Stimulated activated CD4-positive, alpha-beta T cell treated with anti-CD3 and anti-CD28 coated beads, Interleukin-1b, Interleukin-23, amount 100 ng/mL, for 24 hours (primary cell): ENCODE results near the gene CDH2.

Experiments
- DNase-seq, 4 experiments: peaks; one replicate each; pipeline ENCODE4 v3.0.0-alpha.2; 2020; ENCODE audit warnings: low read depth in 4 of 4, low spot score in 1 of 4

Gene CDH2

DNA sequence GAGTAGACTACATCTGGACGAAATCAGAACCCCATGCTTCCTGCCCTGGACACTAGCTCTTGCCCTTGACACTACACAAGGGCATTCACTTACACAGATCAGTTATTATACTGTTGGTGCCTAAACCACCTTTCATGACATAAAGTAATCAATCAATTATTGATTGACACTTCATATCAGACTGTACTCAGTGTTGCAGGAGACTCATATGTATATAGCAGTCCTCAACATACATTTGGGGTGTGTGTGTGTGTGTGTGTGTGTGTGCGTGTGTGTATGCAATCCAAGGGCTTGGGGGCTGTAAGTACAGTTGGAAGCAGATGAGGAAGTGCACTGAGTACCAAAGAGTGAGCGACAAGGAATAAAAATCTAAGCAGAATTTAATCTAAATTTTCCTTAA, 5.1 kb downstream of the CDH2 start:
- no peak for DNase-seq

- DNase-seq = no peak
Observed at GRCh38 chr18:28168725-28169124, 8.2 kb downstream of the CDH2 start.

DNA sequence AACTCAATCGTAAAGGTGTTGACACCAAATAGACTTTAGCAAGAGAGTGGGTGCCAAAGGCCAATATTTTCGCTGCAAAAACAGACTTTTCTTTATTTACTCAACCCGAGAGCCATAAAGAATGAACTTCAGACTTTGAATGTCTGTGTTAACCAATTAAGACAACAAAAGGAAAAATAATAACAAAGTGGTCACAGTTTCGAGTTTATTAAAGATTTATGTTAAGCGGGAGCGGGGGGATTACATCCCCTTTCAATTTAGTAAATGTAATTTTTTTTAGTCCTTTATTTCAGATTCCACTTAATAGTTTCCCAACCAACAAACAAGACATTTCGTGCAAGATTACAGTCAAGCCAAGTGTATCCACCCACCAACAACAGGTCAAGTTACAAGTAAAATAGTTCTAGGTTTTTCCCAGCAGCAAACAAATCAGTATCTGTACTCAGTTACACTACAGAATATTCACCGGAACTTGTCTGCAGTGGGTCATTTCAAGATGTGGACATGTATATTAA, 9.0 kb downstream of the CDH2 start:
- DNase-seq = no peak

- DNase-seq = no peak
Observed at GRCh38 chr18:28164771-28165483, 12.0 kb downstream of the CDH2 start.

GRCh38 chr18:28163201-28163775, 13.6 kb downstream of the CDH2 start:
- DNase-seq = no peak

DNA sequence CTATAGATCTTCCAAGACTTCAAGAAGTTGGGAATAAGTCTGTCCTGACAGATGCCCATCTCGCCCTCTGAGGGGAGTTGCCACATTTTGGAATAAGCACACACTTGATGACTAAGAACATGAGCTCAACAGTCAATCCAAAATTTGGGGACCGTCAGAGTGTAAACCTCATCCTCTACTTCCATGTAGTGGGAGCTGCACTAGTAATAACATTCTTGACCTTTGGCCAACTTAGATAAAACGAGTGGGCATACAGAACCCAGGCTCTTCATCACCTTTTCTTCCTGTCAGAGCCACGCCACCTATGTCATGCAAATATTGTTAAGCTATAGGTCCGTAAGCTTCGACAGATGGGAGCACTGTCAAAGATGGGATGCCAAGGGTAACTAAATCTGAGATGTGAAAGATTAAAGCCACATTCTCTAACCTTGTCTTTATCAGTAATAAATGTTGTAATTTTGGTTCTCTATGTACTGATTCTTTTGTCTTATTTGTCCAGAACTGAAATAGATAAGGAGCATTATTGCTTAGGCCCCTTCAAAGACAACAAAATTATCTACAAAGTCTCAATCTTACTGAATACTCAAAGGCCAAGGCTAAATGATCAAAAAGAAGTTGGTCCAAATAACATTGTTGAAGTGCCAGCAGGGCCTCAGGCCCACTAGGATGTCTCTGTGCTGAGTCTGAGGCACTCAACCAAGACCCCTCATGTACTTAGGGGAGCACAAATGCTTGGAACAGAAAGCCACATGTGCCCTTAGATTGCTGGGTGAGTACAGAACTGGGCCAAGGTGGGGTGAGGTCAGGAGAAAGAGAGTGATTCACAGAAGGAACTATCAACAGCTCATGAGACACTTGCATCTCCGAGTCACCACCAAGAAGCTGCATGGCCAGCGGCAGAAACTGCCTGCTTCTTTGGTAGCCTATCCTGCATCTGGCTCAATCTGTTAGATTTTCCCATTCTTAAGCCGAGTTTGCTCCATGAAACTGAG, 15.0 kb downstream of the CDH2 start:
- no peak for DNase-seq

GRCh38 chr18:28159055-28159454, 17.9 kb downstream of the CDH2 start:
- DNase-seq = no peak

DNA sequence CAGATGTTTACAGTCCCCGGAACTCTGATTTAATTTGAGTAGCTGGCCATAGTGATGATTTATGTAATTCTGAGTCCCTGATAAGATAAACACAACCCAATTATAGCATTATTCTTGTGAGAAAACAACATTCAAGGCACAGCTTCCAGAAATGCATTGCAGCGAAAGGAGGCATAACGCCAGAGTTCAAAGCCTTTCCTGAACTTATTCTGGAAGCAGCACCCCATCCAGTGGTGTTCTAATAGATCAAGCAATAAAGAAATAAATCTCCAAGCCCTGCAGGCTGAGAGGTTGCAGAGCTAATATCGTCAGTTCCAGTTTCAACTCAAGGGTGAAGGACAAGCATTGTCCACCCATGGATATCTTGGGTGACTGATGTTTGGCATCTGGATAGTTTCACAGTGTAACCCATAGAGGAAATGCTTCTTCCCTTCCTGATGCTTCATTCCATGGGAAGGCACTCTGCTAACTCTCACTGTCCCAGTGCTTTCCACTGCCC, 18.8 kb downstream of the CDH2 start:
- no peak for DNase-seq

DNA sequence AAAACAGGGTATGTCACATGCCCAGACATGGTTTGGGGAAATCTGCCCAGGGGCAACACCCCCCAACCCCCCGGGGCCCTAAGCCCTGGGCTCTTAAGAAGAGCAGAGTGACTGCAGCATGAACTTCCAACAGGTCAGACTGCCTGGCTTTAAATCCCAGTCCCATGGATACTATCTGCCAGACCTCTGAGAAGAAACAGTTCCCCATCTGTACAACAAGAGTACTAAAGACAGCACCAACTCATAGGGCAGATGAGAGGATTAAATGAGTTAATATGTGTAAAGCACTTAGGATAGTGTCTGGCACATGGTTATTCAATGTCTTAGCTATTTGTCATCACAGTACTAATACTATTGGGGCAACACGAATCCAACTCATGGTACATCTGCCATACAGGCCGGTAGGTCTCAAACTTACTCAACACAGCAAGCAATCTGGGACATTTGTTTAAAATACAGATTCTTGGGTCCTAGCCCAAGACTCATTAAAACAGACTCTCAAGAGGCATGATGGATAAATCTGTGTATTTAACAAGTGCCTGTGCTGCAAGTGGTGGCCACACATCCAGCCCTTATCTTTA, 23.4 kb downstream of the CDH2 start:
- no peak for DNase-seq

DNA sequence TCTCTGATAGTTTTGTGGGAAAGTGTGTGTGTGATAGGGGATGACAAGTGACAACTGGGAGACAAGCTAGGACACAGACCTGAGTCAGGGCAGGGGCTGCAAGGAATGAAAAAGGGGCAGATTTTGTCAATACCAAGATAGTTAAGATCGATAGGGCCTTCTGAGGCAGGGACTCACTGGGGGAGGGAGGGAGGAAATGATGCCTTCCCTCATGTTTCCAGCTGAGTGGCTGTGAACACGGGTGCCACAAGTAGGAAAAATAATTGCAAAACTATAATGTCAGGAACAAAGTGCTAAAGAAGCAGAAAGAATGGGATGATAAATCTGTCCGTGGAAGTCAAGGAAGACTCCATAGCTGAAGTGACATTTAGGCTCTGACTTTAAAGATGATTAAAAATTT, 24.2 kb downstream of the CDH2 start:
- DNase-seq = no peak

- no peak for DNase-seq
Observed at GRCh38 chr18:28152354-28152753, 24.6 kb downstream of the CDH2 start.

- no peak for DNase-seq
Observed at GRCh38 chr18:28151434-28151833, 25.5 kb downstream of the CDH2 start.

DNA sequence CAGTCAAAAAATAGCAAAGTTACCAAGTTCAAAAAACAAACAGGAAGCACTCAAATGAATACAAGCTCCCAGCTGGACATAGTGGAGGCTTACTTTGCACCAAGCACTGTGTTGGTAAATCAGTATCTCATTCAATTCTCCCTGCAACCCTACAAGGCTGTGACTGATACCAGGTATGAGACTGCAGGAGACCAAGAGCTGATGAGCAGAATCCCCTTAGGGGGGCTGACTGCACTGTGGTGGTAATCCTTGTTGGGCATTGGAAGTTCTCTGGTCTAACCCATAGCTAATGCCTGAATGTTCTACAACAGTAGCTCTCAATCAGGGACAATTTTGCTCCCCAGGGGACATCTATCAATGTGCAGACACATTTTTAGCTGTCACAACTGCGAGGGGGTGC, 26.0 kb downstream of the CDH2 start:
- no peak for DNase-seq

DNA sequence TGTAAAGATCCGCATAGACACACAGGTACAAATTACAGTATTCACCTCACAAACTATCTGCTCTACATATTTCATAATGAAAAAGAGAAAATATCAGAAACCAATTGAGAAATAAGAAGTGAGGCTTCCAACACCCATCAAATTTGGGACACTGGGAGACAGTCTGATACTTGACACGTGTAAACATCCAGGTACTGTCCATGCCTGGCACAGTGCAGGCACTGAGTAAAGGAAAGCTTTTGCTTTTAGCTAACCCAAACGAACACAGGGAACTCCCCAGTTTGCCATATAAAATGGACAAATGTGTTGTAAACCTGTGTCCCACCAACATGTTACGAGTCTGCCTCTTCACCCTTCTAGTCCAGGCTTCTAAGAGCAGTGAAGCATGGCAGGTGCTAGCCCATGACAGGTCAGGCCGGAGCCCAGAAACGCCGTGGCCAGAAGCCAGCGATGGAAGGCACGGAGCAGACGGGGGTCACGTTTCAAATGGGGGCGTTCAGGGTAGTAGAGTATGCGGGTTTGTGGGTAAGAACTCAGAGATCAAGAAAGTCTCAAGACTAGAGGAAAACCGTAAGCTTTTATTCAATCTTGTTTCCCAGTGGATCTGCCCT, 27.0 kb downstream of the CDH2 start:
- no peak for DNase-seq

DNA sequence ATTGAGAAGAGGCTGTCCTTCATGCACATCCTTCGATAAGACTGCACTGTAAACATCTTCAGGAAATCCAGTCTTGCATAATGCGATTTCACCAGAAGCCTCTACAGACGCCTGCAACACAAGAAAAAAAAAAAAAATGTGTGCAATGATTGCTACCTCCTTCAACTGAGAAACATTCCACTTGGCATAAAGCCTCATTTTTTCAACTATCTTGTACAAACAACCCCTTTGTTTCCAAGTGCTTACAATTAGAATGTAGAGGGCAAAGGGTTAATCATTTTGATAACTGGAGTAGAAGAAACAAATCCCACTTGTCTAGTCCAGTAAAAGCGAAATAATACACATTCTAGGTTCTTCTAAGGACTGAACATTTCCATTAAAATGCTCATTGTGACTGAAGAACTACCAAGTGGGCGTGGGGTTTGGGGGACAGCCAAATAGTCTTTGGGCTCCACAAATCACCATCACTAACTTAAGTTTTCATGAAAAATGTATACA, 29.2 kb downstream of the CDH2 start:
- no peak for DNase-seq

- DNase-seq = no peak
Observed at GRCh38 chr18:28143725-28144124, 33.2 kb downstream of the CDH2 start.

- no peak for DNase-seq
Observed at GRCh38 chr18:28138816-28139215, 38.1 kb downstream of the CDH2 start.

DNA sequence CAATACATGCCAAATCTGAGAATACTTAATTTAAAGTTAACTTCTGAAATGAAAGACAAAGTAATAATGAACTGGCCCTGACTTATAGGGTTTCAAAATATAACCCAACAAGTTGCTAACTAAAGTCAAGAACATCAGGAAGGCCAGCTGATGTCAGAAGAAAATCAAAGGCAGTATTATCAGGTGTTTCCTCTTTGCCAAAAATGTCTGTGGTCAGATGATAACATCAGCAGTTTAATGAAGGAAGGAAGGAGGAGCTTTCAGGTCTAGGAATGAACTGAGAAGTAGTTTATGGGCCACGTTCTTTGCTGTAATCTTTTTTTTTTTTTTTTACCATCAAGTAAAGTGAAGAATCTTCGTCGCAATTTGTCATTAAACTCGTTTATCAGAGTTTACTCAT, 40.9 kb downstream of the CDH2 start:
- DNase-seq = no peak

- DNase-seq = no peak
Observed at GRCh38 chr18:28134774-28135173, 42.2 kb downstream of the CDH2 start.

- DNase-seq = no peak
Observed at GRCh38 chr18:28132084-28132483, 44.8 kb downstream of the CDH2 start.

- no peak for DNase-seq
Observed at GRCh38 chr18:28128659-28128980, 48.3 kb downstream of the CDH2 start.
